Stimulated activated CD4-positive, alpha-beta T cell treated with anti-CD3 and anti-CD28 coated beads, TNF-alpha, amount 100 ng/mL, for 1 hour (primary cell): ENCODE data around the gene PDS5B.
"Not testable (repeated sequence)": the region's sequence is repeated elsewhere in the genome, so short reads cannot be mapped to it uniquely, and the experiment has no call there.

ENCODE experiments used
- DNase-seq, 3 donors: peaks; one replicate each; pipeline ENCODE4 v3.0.0-alpha.2; 2020; ENCODE audit warnings: low read depth in 3 of 3, low spot score in 1 of 3

The PDS5B gene, protein sequence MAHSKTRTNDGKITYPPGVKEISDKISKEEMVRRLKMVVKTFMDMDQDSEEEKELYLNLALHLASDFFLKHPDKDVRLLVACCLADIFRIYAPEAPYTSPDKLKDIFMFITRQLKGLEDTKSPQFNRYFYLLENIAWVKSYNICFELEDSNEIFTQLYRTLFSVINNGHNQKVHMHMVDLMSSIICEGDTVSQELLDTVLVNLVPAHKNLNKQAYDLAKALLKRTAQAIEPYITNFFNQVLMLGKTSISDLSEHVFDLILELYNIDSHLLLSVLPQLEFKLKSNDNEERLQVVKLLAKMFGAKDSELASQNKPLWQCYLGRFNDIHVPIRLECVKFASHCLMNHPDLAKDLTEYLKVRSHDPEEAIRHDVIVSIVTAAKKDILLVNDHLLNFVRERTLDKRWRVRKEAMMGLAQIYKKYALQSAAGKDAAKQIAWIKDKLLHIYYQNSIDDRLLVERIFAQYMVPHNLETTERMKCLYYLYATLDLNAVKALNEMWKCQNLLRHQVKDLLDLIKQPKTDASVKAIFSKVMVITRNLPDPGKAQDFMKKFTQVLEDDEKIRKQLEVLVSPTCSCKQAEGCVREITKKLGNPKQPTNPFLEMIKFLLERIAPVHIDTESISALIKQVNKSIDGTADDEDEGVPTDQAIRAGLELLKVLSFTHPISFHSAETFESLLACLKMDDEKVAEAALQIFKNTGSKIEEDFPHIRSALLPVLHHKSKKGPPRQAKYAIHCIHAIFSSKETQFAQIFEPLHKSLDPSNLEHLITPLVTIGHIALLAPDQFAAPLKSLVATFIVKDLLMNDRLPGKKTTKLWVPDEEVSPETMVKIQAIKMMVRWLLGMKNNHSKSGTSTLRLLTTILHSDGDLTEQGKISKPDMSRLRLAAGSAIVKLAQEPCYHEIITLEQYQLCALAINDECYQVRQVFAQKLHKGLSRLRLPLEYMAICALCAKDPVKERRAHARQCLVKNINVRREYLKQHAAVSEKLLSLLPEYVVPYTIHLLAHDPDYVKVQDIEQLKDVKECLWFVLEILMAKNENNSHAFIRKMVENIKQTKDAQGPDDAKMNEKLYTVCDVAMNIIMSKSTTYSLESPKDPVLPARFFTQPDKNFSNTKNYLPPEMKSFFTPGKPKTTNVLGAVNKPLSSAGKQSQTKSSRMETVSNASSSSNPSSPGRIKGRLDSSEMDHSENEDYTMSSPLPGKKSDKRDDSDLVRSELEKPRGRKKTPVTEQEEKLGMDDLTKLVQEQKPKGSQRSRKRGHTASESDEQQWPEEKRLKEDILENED (N-terminal part only)

DNA sequence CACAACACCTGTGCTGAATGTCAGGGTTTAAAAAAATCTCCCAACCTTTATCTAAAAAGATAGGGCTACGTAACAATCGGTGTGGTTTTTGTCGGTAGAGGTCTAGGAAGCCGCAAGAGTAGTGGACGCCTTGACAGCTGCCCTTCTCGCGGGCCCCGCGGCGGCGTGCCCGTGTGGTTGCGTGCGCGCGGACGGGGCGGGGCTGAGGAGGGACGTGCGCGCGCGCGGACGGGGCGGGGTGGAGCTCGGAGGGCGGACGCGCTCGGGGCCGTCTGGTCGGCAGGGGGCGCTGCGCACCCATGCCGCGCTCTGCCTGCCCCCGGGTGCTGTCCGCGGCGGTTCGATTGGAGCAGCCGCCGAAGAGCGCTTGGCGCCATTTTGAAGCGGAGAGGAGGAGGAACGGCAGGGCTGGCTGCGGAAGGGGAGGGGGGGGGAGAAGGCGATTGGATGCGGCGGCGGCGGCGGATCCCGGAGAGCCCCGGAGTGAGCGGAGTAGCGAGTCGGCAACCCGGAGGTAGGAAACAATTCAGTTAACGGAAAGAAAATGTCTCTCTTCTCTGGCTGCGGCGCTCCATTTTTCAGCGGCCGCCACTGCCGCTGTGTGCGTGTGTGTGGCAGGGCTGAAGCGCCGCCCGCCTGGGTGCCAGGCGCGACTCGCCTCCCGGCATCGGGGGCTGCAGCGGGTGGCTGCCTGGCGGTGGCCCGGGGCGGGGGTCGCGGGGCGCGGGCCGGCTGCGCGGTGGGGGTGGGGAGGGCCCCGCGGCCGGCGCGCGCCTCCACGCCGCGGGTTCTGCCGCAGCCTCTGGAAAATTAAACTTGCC, at the start of gene PDS5B:
PDS5B (plus strand) TSS at position 373 of the 821 bp plus-strand sequence. CDS start 62,321 bp downstream, outside the sequence.
- peak; percentile 85 to 94 (median 92) for DNase-seq

DNA sequence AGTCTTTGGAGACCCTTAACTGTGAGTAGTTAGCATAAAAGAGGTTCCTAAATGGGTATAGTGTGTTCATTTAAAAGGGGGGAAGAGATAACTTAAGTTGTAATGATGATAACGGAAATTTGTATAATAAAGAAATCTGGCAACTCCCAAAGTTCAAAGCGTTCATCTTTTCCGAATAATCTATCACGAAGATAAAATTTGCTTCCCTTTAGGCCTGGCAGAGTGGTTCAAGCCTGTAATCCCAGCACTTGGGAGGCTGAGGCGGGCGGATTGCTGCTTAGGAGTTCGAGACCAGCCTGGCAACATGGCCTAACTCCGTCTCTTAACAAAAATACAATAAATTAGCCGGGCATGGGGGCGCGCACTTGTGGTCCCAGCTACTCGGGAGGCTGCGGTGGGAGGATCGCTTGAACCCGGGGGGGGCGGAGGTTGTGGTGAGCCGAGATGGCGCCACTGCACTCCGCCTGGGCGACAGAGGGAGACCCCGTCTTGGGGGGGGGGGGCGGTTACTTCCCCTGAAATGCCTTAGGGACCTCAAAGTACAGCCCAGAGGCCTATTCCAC, 48.6 kb upstream of the PDS5B start:
- no peak for DNase-seq

DNA sequence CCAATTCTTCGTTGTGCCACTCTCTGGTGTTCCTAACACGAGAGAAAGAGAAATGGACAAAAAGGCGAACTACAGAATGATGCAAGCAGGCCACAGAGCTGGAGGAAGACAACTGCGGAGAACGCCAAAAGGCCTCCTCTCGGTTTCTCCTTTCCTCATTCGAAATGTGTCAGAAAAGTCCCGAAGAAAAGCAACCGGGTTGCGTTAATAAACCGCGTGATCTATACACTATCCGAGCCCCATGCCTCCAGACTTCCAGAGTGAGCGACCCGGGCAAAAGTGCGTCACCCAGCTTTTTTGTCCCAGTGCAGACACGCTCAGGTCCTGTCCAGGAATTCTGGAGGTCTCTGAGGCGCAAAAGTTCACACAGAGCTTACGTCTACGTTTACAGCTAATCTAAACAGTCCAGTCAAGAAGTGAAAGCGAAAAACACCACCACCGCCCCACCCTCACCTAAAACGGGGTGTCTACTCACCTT, 48.1 kb upstream of the PDS5B start:
- peak in 1 of 3 donors; percentile 28 for DNase-seq

DNA sequence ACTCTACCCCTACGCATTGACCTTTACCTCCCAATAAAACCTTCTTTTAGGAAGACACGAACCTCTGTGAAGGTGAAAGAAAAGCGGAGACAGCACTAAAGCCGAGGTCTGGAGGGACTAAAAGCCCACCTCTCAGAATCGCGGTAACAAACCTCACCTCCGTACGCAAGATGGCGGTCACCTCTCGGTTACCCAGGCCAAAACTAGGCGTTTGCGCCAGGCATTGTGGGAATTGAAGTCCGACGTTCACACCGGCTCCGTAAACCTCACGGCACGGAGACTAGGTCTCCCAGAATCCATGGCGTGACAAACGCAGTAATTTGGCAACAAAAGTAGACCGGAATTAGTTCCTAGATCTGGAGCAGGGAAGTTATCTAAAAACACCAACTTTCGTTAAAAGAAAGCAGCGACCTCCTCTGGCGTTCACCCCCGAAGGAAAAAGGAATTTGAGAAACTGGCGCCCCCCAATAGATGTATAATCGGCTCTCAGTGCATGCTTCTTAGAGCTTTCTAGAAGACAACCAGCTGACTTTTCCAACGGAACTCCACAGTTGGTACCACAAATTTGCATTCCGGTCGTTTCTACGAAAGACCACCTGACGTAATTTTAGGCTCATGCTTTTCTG, 47.5 kb upstream of the PDS5B start, which contains the start of gene N4BP2L2:
N4BP2L2 (minus strand) TSS at position 175 of the 626 bp plus-strand sequence. CDS start 1,768 bp downstream, outside the sequence.
- DNase-seq = peak; percentile 68 to 71 (median 71)

DNA sequence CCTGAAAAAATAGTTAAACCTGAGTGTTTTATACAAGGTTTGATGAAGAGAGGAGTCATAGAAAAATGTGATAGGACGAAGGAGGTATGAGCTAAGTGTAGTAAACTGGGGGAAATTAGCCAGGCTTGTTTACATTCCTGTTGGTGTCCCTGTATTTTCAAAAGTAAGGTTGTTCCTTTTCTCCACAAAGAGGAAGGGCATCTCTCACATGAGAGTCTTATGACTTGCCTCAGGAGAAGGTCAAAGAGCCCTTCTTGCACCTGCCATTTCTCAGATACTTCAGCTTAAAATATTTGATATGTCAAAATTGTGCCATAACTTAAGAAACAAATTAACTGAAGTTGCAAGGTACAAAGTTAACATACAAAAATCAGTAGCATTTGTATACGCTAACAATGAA, 44.0 kb upstream of the PDS5B start:
- no peak for DNase-seq

DNA sequence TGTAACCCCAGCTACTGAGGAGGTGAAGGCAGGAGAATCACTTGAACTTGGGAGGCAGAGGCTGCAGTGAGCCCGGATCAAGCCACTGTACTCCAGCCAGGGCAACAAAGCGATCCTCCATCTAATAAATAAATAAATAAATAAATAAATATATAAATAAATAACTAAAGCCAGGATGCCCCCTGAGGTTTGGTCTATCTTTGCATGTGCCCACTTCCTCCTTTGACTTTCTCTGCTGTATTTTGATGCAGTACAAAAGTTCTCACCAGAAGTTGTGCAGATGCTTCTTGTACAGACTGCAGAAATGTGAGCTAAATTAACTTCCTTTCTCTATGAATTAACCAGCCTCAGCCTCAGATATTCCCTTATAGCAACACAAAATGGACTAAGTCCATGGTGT, 41.2 kb upstream of the PDS5B start:
- no peak for DNase-seq

DNA sequence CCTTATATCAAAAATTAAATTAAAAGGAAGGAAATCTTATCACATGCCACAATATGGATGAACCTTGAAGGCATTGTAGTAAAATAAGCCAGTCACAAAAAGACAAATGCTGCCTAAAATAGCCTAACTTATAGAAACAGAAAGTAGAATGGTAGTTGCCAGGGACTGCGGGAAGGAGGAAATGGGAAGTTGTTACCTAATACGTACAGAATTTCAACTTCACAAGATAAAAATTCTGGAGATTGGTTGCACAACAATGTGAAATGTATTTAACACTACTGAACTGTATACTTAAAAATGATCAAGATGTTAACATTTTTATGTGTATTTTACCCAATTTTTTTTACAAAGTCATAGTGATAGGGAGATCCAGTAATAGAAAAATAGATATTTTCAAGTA, 37.4 kb upstream of the PDS5B start:
- no peak for DNase-seq

DNA sequence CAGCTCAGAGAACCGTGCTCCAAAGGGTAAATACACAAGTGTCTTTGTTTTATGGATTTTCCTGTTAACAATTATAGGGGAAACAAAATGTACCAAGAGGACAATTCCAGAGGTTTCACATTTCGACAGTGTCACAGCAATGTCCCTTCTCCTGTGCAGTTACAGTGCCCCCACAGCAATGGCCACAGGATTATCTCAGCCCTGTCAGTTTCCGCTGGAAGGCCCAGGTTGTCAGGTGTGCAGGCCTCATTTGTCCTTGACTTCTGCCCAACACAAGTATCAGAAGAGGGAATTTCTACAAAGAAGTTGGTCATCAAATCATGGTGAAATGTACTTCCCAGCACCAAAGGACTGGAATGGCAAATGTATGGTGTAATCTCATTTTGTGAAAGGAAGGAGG, 36.5 kb upstream of the PDS5B start:
- DNase-seq = no peak

DNA sequence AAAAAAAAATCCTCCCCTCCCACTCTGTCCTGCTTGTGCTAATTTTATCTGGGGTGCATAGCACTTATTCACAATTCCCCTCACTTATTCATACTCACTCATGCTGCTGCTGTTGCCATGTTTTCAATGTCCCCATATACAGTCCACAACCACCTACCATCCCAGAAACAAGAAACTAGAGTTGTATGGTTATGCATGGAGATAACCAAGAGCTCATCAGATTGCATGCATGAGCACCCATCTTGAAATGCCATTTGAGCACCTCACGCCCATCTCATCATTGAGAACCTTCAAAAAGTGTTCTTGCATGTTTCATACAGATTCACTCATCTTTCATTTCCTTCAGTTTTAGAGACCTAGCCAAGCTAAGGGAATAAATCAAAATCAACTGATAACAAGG, 32.5 kb upstream of the PDS5B start:
- no peak for DNase-seq

DNA sequence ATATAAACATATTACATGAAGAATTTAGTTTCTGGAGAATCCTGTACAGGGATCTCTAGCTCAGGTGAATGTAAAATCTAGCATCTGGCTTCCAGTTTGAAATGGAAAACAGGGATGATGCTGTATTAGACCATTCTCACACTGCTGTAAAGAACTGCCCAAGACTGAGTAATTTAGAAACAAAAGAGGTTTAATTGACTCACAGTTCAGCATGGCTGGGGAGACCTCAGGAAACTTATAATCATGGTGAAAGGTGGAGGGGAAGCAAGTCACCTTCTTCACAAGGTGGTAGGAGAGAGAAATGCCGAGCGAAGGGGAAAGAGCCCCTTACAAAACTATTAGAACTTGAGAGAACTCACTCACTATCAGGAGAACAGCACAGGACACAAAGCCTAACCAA, 30.6 kb upstream of the PDS5B start:
- DNase-seq = no peak

DNA sequence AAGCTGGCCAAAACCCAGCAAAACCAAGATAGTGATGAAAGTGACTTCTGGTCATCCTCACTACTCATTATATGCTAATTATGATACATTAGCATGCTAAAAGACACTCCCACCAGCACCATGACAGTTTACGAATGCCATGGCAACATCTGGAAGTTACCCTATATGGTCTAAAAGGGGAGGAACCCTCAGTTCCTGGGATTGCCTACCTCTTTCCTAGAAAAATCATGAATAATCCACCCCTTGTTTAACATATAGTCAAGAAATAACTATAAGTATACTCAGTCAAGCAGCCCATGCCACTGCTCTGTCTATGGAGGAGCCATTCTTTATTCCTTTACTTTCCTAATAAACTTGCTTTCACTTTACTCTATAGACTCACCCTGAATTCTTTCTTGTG, 25.4 kb upstream of the PDS5B start:
- not testable (repeated sequence) for DNase-seq

DNA sequence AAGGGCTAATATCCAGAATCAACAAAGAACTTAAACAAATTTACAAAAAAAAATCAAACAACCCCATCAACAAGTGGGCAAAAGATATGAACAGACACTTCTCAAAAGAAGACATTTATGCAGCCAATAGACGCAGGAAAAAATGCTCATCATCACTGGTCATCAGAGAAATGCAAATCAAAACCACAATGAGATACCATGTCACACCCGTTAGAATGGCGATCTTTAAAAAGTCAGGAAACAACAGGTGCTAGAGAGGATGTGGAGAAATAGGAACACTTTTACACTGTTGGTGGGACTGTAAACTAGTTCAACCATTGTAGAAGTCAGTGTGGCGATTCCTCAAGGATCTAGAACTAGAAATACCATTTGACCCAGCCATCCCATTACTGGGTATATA, 10.6 kb upstream of the PDS5B start:
- DNase-seq = not testable (repeated sequence)

DNA sequence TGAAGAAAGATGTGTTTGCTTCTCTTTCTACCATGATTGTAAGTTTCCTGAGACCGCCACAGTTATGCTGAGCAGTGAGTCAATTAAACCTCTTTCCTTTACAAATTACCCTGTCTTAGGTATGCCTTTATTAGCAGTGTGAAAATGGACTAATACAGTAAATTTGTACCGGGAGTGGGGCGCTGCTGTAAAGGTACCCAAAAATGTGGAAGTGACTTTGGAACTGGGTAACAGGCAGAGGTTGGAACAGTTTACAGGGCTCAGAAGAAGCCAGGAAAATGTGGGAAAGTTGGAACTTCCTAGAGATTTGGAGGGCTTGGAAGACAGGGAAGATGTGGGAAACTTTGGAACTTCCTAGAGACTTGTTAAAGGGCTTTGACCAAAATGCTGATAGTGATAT, 9.2 kb upstream of the PDS5B start:
- no peak for DNase-seq

DNA sequence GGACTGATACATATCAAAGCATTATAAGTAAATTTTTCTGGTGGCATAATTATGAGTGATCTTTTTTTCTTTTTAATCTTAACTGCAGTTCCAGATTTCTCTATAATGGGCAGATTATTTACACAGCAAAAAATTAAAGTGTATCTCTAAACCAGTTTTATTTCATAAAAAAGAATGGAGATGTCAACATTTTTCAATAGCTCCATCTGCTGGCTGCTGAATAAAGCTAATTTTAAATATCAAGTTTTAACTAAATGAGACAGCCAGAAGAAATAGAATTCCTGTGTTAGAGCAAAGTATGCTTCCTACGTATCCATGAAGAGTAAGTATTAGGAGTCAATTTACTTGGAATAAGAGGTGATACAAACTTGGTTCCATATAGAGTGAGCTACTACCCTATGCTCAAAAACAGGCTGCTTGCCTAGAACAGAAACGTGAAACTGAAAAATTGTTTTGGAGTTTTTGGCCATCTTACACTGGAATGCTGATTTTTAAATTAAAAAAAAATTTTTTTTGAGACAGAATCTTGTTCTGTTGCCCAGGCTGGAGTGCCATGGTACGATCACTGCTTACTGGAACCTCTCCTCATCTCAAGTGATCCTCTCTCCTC, 5.0 kb upstream of the PDS5B start:
- no peak for DNase-seq

DNA sequence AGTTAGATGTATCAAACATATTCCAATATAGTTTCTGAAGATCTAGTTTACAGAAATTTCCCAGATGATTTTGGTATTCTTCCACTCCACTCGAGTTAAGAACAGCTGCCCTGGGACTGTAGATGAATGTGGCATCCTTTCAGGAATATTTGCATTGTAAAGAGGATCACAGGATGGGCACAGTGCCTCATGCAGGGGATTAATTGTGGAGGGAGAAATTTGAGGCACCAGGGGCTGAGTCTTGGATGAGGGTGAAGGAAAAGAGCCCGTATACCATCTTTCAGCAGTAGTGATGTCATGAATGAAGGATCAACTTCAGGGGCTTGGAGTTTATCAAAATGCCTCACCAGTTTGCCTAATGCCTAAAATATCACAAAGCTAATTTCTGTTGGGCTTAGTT, 4.0 kb upstream of the PDS5B start:
- no peak for DNase-seq

DNA sequence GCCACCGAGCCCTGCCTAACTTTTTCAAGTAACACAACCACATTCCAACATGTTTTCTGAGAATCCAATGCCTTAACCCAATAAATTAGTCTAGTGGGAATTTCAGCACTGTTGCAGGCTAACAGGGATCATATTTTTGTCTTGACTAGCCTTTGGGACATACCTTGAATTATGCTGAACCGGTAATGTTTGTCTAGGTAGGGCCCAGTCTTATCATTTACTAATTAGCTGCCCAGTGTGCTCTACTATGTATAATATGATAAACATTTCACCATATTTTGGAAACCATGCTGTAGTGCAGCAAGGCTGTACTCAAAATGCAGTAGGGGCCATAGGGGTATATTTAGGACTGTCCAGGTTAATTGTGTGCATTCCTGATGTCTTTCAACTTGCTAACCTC, 3.3 kb upstream of the PDS5B start:
- DNase-seq = no peak

DNA sequence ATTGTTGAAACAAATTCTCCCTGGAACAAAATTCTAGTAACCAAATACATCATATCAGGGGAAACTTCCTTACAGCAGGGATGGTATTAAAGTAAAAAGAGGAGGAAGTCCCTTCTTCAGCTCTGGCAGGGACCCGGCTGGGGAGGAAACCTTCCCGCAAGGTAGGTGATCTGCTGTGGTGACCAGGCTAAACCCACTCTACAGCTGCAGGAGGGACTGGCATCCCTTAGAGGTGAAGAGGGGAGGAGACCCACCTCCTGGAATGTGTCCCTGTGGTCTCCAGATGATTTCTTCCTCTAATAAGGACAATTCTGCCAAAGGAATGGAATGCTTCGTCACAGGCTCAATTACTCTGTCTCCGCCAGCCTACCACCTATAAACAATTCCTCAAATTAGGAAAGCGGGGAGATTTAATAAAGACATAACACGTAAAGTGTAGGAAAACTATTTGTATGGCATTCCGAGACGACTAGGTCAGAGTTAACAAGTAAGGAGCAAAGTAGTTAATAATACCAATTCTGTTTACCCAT, 637 bp upstream of the PDS5B start:
- DNase-seq = no peak

DNA sequence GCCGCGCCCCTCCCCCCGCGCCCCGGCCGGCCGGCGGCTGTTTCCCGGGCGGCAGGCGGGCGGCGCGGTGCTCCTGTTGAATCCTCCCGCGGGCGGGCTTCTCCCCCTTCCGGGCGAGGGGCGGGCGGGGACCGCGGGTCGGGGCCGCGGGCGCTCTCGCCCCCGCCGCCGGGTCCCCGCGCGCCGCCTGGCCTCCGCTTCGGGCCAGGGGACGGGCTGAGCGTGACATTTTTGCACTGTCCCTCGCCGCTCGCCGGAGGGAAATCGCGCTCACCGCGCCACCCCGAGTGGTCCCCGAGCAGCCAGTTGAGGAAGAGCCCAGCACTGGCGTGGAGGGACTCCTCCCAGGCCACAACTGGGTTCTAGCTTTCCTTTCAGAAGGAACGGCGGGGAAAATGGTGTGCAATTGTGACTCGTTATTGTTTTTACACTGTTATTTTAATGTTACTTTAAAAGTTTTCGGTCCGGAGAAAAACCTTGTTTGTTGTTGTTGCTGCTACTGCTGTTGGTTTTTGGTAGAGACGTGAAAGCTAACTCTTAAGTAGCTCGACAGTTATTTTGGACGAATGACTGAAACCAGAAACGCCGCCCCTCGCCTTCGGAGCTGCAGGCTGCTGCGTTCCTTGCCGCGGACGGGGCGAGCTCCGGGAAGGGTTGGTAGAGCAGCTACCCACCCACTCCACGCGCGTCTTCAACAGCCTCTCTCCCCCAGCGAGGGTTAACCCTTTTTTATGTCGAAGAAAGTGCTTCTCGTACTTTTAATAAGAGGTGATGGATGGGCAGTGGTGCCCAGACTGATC, 959 bp downstream of the PDS5B start:
- DNase-seq = peak in 2 of 3 donors; percentile 17 to 48
